ENCODE measurements around the gene SNRNP200. TPM values are rescaled to one million over a fixed set of nuclear protein-coding genes. Genes with fewer than 3 reads are reported as not detected.

Gene SNRNP200
- total RNA-seq, 6 donors from 2014 or later = 80.9 to 177 (median 90.9) TPM

GRCh38 chr2:96243843-96244242 is 61.5 kb downstream of the SNRNP200 start:
- Histone ChIP-seq H3K27me3 (no peaks in the 10 kb centered on the region), H3K36me3 (peaks cover 0 to 3% (median 0%) of the 10 kb centered on the region in 4 donors), H3K4me1 (peaks cover 22 to 31% (median 23%) of the 10 kb centered on the region in 4 donors), H3K27ac (no peak overlapping the region), H3K4me3 (no peak overlapping the region), H3K9me3 (no peaks in the 10 kb centered on the region)
- DNase-seq (no peak), ATAC-seq (ENCODE audit: low FRiP score in 2 of 2) (no peak)
- WGBS, 2 donors = 92 to 96% methylated on average over 5 of the region's 5 CpGs
- no peak for TF ChIP-seq EP300 (IDR thresholded peaks at IDR 0.05)
- no peak for TF ChIP-seq POLR2A (IDR thresholded peaks at IDR 0.05)
- TF ChIP-seq CTCF (IDR thresholded peaks at IDR 0.05) = no peak
- no peak for TF ChIP-seq POLR2AphosphoS5 (IDR thresholded peaks at IDR 0.05)

DNA sequence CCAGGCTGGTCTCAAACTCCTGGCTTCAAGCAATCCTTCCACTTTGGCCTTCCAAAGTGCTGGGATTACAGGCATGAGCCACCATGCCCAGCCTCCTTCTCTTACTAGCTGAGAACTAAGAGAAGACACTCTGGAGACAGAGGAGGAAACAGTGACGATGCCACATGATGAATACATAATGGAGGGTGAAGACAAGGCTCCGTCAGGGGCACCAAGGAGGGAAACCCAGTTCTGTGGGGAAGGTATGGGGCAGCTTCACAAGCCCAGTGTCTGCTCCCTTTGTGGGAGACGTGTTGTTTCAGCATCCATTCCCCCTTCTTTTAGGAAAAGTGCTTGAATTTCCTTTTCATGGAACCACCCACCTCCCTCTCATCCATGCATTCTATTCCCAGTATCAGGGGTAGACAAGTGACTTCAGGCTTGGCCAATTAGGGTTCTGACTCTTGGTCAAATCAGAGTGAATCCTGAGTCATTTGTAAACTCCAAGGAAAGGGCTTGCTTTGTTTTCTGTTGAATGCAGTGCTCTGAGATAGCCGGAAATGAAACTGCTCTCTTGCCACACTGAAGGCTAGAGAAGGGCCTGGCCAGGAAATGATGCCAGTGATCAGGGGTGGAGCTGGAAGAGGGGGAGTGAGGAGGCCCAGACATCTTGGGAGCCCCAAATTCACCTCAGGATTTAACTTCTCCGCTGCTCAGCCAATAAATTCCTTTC is 63.3 kb downstream of the SNRNP200 start:
- TF ChIP-seq POLR2AphosphoS5 (IDR thresholded peaks at IDR 0.05) (peak; percentile 41 to 73), POLR2A (IDR thresholded peaks at IDR 0.05) (peak in 1 of 4 donors; percentile 47), CTCF (IDR thresholded peaks at IDR 0.05) (no peak), EP300 (IDR thresholded peaks at IDR 0.05) (peak in 1 of 4 donors; percentile 30)
- H3K9me3 ChIP-seq = no peaks in the 10 kb centered on the region
- H3K27me3 ChIP-seq = no peaks in the 10 kb centered on the region
- H3K4me3 ChIP-seq = no peak overlapping the region
- WGBS, 2 donors = 31 to 41% methylated on average over 5 of the region's 5 CpGs
- DNase-seq (peak in 1 of 2 donors; percentile 73), ATAC-seq (ENCODE audit: low FRiP score in 2 of 2) (peak; percentile 60 to 83)
- H3K27ac ChIP-seq = peak overlapping the region; percentile 79 to 92 (median 87)
- H3K36me3 ChIP-seq = peaks cover 0 to 3% (median 0%) of the 10 kb centered on the region in 4 donors
- H3K4me1 ChIP-seq = peaks cover 17 to 23% (median 23%) of the 10 kb centered on the region in 4 donors

- DNase-seq (no peak), ATAC-seq (ENCODE audit: low FRiP score in 2 of 2) (no peak)
- Histone ChIP-seq H3K27me3 (no peaks in the 10 kb centered on the region), H3K9me3 (no peaks in the 10 kb centered on the region), H3K27ac (peak overlapping the region; percentile 79 to 92 (median 87)), H3K36me3 (peaks cover 0 to 3% (median 0%) of the 10 kb centered on the region in 4 donors), H3K4me1 (peaks cover 15 to 22% (median 16%) of the 10 kb centered on the region in 4 donors), H3K4me3 (no peak overlapping the region)
- WGBS, 2 donors = 90 to 95% methylated on average over 2 of the region's 2 CpGs
- no peak for TF ChIP-seq POLR2AphosphoS5 (IDR thresholded peaks at IDR 0.05)
- TF ChIP-seq CTCF (IDR thresholded peaks at IDR 0.05) = no peak
These were observed 64.1 kb downstream of the SNRNP200 start for GRCh38 chr2:96241227-96241626.

GRCh38 chr2:96240341-96241038 is 64.9 kb downstream of the SNRNP200 start:
- Histone ChIP-seq H3K4me3 (no peak overlapping the region), H3K27me3 (no peaks in the 10 kb centered on the region), H3K4me1 (peaks cover 12 to 17% (median 16%) of the 10 kb centered on the region in 4 donors), H3K27ac (peak overlapping the region in 2 of 4 donors; percentile 85 to 92), H3K9me3 (no peaks in the 10 kb centered on the region), H3K36me3 (peaks cover 0 to 3% (median 0%) of the 10 kb centered on the region in 4 donors)
- DNase-seq = peak in 1 of 2 donors; percentile 27
- WGBS, 2 donors = 97 to 99% methylated on average over 9 of the region's 9 CpGs
- TF ChIP-seq EP300 (IDR thresholded peaks at IDR 0.05) (no peak), CTCF (IDR thresholded peaks at IDR 0.05) (no peak), POLR2AphosphoS5 (IDR thresholded peaks at IDR 0.05) (no peak), POLR2A (IDR thresholded peaks at IDR 0.05) (no peak)
- ATAC-seq (ENCODE audit: low FRiP score in 2 of 2) = no peak
